GM11168 (cell line): ENCODE data around the gene ASIC1.
"Not testable (repeated sequence)": the region's sequence is repeated elsewhere in the genome, so short reads cannot be mapped to it uniquely, and the experiment has no call there.

ENCODE experiments used
- in situ Hi-C: fragments of 300-500 bp; cut with MboI; formaldehyde crosslinking; loops from one replicate; pipeline ENCODE4 v1.12.0; 2022; ENCODE audit warnings: low sequenced_read_pairs; ENCODE audit not compliant: unreplicated experiment

The ASIC1 gene

GRCh38 chr12:50057000-50057841 is at the start of gene ASIC1:
ASIC1 (plus strand) TSS chr12:50057596; CDS start chr12:50058767, 1,171 bp downstream.
- in situ Hi-C loops, result loop anchor here (5.0 kb wide), 1 partner anchor 80 kb away; no protein-coding TSS in a partner anchor

GRCh38 chr12:50013361-50014147 is 43.8 kb upstream of the ASIC1 start:
- in situ Hi-C loops, result no loop called here

GRCh38 chr12:50014342-50014741 is 43.1 kb upstream of the ASIC1 start:
- in situ Hi-C loops, result no loop called here

GRCh38 chr12:50016501-50017475 is 40.6 kb upstream of the ASIC1 start:
- in situ Hi-C loops, result no loop called here

GRCh38 chr12:50017641-50018040 is 39.8 kb upstream of the ASIC1 start:
- in situ Hi-C loops, result no loop called here

GRCh38 chr12:50018154-50018553 is 39.2 kb upstream of the ASIC1 start:
- in situ Hi-C loops, result no loop called here

GRCh38 chr12:50018968-50019367 is 38.4 kb upstream of the ASIC1 start:
- in situ Hi-C loops, result no loop called here

- in situ Hi-C loops, result no loop called here
Observed at GRCh38 chr12:50019524-50019923, 37.9 kb upstream of the ASIC1 start.

- in situ Hi-C loops, result no loop called here
Observed at GRCh38 chr12:50021031-50021430, 36.4 kb upstream of the ASIC1 start.

- in situ Hi-C loops, result no loop called here
Observed at GRCh38 chr12:50022903-50023302, 34.5 kb upstream of the ASIC1 start.

GRCh38 chr12:50024227-50024626 is 33.2 kb upstream of the ASIC1 start:
- in situ Hi-C loops, result no loop called here

GRCh38 chr12:50024805-50025186 is 32.6 kb upstream of the ASIC1 start:
- in situ Hi-C loops, result no loop called here

- in situ Hi-C loops, result no loop called here
Observed at GRCh38 chr12:50025187-50026059, 32.0 kb upstream of the ASIC1 start, which contains the start of gene RACGAP1. RACGAP1 (minus strand) TSS chr12:50025494; CDS start chr12:50016715, 8,779 bp downstream.

GRCh38 chr12:50026691-50027090 is 30.7 kb upstream of the ASIC1 start:
- in situ Hi-C loops, result no loop called here

- in situ Hi-C loops, result not testable (repeated sequence)
Observed at GRCh38 chr12:50030449-50030848, 26.9 kb upstream of the ASIC1 start.

GRCh38 chr12:50032515-50032853 is 24.9 kb upstream of the ASIC1 start:
- in situ Hi-C loops, result no loop called here

- in situ Hi-C loops, result no loop called here
Observed at GRCh38 chr12:50032854-50033581, 24.4 kb upstream of the ASIC1 start.

GRCh38 chr12:50038336-50038735 is 19.1 kb upstream of the ASIC1 start:
- in situ Hi-C loops, result no loop called here
